ENCODE data around the gene ELP2. TPM values are rescaled to one million over a fixed set of nuclear protein-coding genes. Genes with fewer than 3 reads are reported as not detected.
"Not testable (repeated sequence)": the region's sequence is repeated elsewhere in the genome, so short reads cannot be mapped to it uniquely, and the experiment has no call there.

ELP2 gene, protein sequence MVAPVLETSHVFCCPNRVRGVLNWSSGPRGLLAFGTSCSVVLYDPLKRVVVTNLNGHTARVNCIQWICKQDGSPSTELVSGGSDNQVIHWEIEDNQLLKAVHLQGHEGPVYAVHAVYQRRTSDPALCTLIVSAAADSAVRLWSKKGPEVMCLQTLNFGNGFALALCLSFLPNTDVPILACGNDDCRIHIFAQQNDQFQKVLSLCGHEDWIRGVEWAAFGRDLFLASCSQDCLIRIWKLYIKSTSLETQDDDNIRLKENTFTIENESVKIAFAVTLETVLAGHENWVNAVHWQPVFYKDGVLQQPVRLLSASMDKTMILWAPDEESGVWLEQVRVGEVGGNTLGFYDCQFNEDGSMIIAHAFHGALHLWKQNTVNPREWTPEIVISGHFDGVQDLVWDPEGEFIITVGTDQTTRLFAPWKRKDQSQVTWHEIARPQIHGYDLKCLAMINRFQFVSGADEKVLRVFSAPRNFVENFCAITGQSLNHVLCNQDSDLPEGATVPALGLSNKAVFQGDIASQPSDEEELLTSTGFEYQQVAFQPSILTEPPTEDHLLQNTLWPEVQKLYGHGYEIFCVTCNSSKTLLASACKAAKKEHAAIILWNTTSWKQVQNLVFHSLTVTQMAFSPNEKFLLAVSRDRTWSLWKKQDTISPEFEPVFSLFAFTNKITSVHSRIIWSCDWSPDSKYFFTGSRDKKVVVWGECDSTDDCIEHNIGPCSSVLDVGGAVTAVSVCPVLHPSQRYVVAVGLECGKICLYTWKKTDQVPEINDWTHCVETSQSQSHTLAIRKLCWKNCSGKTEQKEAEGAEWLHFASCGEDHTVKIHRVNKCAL
- total RNA-seq (2022) (100 and 105 TPM in 2 replicates), Bru-seq, nascent RNA (percentile 86 among the genes with signal in this experiment), BruChase-seq, experiment 1, labeled RNA remaining after a 6-hour chase (percentile 88 among the genes with signal in this experiment), BruChase-seq, experiment 2, labeled RNA remaining after a 2-hour chase (percentile 91 among the genes with signal in this experiment)
- long read RNA-seq, full-length matches to known transcripts, result 173 of 232 reads
- long read RNA-seq, partial matches to known transcripts, result 2 of 232 reads
- long read RNA-seq, other reads (novel, unspliced or antisense), result 57 of 232 reads

GRCh38 chr18:36129300-36130038, at the start of gene ELP2, which contains the start of gene SLC39A6:
Gene ELP2, plus strand, starts transcription at chr18:36129899. Its CDS starts 35 bp downstream, at chr18:36129934.
Gene SLC39A6, minus strand, starts transcription at chr18:36129340. Its CDS starts 2,333 bp downstream, at chr18:36127007.
- TF ChIP-seq CTCF (IDR thresholded peaks at IDR 0.05; ENCODE audit: unreplicated experiment), result no peak
- H3K4me1 Mint-ChIP-seq (ENCODE audit: insufficient read depth, unreplicated experiment), result peaks cover 39% of the 10 kb centered on the region
- no peaks in the 10 kb centered on the region for H3K9me3 Mint-ChIP-seq (ENCODE audit: unreplicated experiment)
- CTCF ChIA-PET, result interaction anchor here (0.7 to 1.8 kb wide), 4 partner anchors 111 to 1456 kb away, joined by 3 to 7 read pairs (median 4); no protein-coding TSS in a partner anchor
- H3K36me3 Mint-ChIP-seq (ENCODE audit: insufficient read depth, unreplicated experiment), result peaks cover 35% of the 10 kb centered on the region
- BruUV-seq (replicated peaks), result no TSS peak
- peak within 1 kb of the TSS; percentile 96 for H3K4me3 Mint-ChIP-seq (ENCODE audit: unreplicated experiment)
- intact Hi-C loops (cut with micrococcal nuclease), result loop anchor here (1.0 to 2.0 kb wide), 3 partner anchors 57 to 155 kb away; partner anchors contain the start of gene MOCOS
- H3K27ac Mint-ChIP-seq (ENCODE audit: low read depth, unreplicated experiment), result peak within 1 kb of the TSS; percentile 97
- POLR2A ChIA-PET, result interaction anchor here (0.6 to 4.6 kb wide), 43 partner anchors 10 to 840 kb away, joined by 3 to 92 read pairs (median 4); partner anchors contain the start of genes INO80C, MOCOS, RMP24 and RPRD1A
- DNase-seq (ENCODE audit: unreplicated experiment), result peak; percentile 94
- no peaks in the 10 kb centered on the region for H3K27me3 Mint-ChIP-seq (ENCODE audit: insufficient read depth, unreplicated experiment)

DNA sequence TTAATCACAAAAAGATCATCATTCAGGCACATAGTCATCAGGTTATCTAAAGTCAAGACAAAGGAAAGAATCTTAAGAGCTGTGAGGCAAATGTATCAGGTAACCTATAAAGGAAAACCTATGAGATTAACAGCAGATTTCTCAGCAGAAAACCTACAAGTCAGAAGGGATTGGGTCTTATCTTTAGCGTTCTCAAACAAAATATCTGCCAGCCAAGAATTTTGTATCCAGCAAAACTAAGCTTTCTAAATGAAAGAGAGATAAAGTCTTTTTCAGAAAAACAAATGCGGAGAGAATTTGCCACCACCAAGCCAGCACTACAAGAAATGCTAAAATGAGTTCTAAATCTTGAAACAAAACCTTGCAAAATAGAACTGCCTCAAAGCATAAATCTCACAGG, 48.6 kb upstream of the ELP2 start:
- H3K27me3 Mint-ChIP-seq (ENCODE audit: insufficient read depth, unreplicated experiment); H3K27ac Mint-ChIP-seq (ENCODE audit: low read depth, unreplicated experiment); intact Hi-C loops (cut with micrococcal nuclease); BruUV-seq (replicated peaks); H3K4me3 Mint-ChIP-seq (ENCODE audit: unreplicated experiment); H3K36me3 Mint-ChIP-seq (ENCODE audit: insufficient read depth, unreplicated experiment); DNase-seq (ENCODE audit: unreplicated experiment); H3K4me1 Mint-ChIP-seq (ENCODE audit: insufficient read depth, unreplicated experiment): not testable (repeated sequence)
- ChIA-PET POLR2A (interaction anchor here (2.2 kb wide), 1 partner anchor 14 kb away, joined by 6 read pairs; the partner anchor contains the start of gene RPRD1A), CTCF (interaction anchor here (1.8 kb wide), 1 partner anchor 63 kb away, joined by 5 read pairs; no protein-coding TSS in a partner anchor)
- H3K9me3 Mint-ChIP-seq (ENCODE audit: unreplicated experiment), result peaks cover 12% of the 10 kb centered on the region

GRCh38 chr18:36083729-36084128, 46.0 kb upstream of the ELP2 start:
- POLR2A ChIA-PET, result no interaction called here
- CTCF ChIA-PET, result no interaction called here
- no peaks in the 10 kb centered on the region for H3K36me3 Mint-ChIP-seq (ENCODE audit: insufficient read depth, unreplicated experiment)
- H3K27ac Mint-ChIP-seq (ENCODE audit: low read depth, unreplicated experiment), result no peak overlapping the region
- no TSS peak for BruUV-seq (replicated peaks)
- no peak overlapping the region for H3K4me3 Mint-ChIP-seq (ENCODE audit: unreplicated experiment)
- peaks cover 3% of the 10 kb centered on the region for H3K4me1 Mint-ChIP-seq (ENCODE audit: insufficient read depth, unreplicated experiment)
- intact Hi-C loops (cut with micrococcal nuclease), result no loop called here
- DNase-seq (ENCODE audit: unreplicated experiment), result no peak
- no peaks in the 10 kb centered on the region for H3K27me3 Mint-ChIP-seq (ENCODE audit: insufficient read depth, unreplicated experiment)
- H3K9me3 Mint-ChIP-seq (ENCODE audit: unreplicated experiment), result peaks cover 12% of the 10 kb centered on the region
- no peak for TF ChIP-seq CTCF (IDR thresholded peaks at IDR 0.05; ENCODE audit: unreplicated experiment)

GRCh38 chr18:36085195-36085594, 44.5 kb upstream of the ELP2 start:
- Mint-ChIP-seq H3K27me3 (ENCODE audit: insufficient read depth, unreplicated experiment) (no peaks in the 10 kb centered on the region), H3K27ac (ENCODE audit: low read depth, unreplicated experiment) (no peak overlapping the region), H3K4me1 (ENCODE audit: insufficient read depth, unreplicated experiment) (peaks cover 11% of the 10 kb centered on the region), H3K4me3 (ENCODE audit: unreplicated experiment) (no peak overlapping the region), H3K36me3 (ENCODE audit: insufficient read depth, unreplicated experiment) (no peaks in the 10 kb centered on the region), H3K9me3 (ENCODE audit: unreplicated experiment) (peaks cover 12% of the 10 kb centered on the region)
- ChIA-PET CTCF (interaction anchor here (0.5 to 2.8 kb wide), 4 partner anchors 10 to 457 kb away, joined by 3 to 11 read pairs (median 4); no protein-coding TSS in a partner anchor), POLR2A (no interaction called here)
- BruUV-seq (replicated peaks), result no TSS peak
- no peak for DNase-seq (ENCODE audit: unreplicated experiment)
- TF ChIP-seq CTCF (IDR thresholded peaks at IDR 0.05; ENCODE audit: unreplicated experiment), result no peak
- intact Hi-C loops (cut with micrococcal nuclease), result loop anchor here (5.0 kb wide), 1 partner anchor 53 kb away; no protein-coding TSS in a partner anchor
